OCI-LY1 (cell line): ENCODE results near the gene BTBD9.

Experiments used
- H2AFZ ChIP-seq: fragments of 200-600 bp; sonication (generic), shearing (Covaris generic); 2 replicates; pipeline ENCODE4 v1.6.0; 2014; ENCODE audit warnings: antibody characterized with exemption, mild to moderate bottlenecking, low read length
- H3F3A ChIP-seq: fragments of 200-600 bp; sonication (generic), shearing (Covaris generic); 2 replicates; pipeline ENCODE4 v1.6.0; 2014; ENCODE audit warnings: mild to moderate bottlenecking, antibody characterized with exemption, low read length, moderate library complexity; ENCODE audit not compliant: insufficient read depth
- H3K27ac ChIP-seq: fragments of 200-600 bp; sonication (generic); 2 replicates; pipeline ENCODE4 v1.5.1; 2014; ENCODE audit warnings: low read length, mixed run types, mild to moderate bottlenecking, low read depth; ENCODE audit not compliant: poor library complexity, severe bottlenecking
- H3K27me3 ChIP-seq: fragments of 200-600 bp; sonication (generic); 2 replicates; pipeline ENCODE4 v1.6.0; 2014; ENCODE audit warnings: antibody characterized with exemption, mild to moderate bottlenecking, low read length, moderate library complexity; ENCODE audit not compliant: insufficient read depth
- H3K36me3 ChIP-seq: fragments of 200-600 bp; sonication (generic); 2 replicates; pipeline ENCODE4 v1.6.1; 2014; ENCODE audit warnings: mild to moderate bottlenecking, antibody characterized with exemption, low read length, moderate library complexity, mixed read lengths; ENCODE audit not compliant: insufficient read depth
- H3K4me1 ChIP-seq: fragments of 200-600 bp; sonication (generic); 2 replicates; pipeline ENCODE4 v1.5.1; 2014; ENCODE audit warnings: mild to moderate bottlenecking, low read length, moderate library complexity; ENCODE audit not compliant: insufficient read depth, severe bottlenecking
- H3K4me2 ChIP-seq: fragments of 200-600 bp; sonication (generic), shearing (Covaris generic); 2 replicates; pipeline ENCODE4 v1.6.1; 2014; ENCODE audit warnings: low read length
- H3K4me3 ChIP-seq: fragments of 200-600 bp; sonication (generic); 2 replicates; pipeline ENCODE4 v1.5.1; 2014; ENCODE audit warnings: low read length, low read depth, mild to moderate bottlenecking, mixed read lengths; ENCODE audit not compliant: poor library complexity, severe bottlenecking
- H3K79me2 ChIP-seq: fragments of 200-600 bp; shearing (Covaris generic); 2 replicates; pipeline ENCODE4 v1.6.1; 2016; ENCODE audit warnings: mixed run types, low read length, mixed read lengths; ENCODE audit not compliant: insufficient read depth
- H3K9ac ChIP-seq: fragments of 200-600 bp; sonication (generic), shearing (Covaris generic); 2 replicates; pipeline ENCODE4 v1.6.1; 2014; ENCODE audit warnings: mild to moderate bottlenecking, low read length, mixed read lengths
- H3K9me2 ChIP-seq: fragments of 200-600 bp; sonication (generic), shearing (Covaris generic); 2 replicates; pipeline ENCODE4 v1.6.1; 2014; ENCODE audit warnings: low read depth, mild to moderate bottlenecking, low read length, mixed read lengths
- H3K9me3 ChIP-seq: fragments of 200-600 bp; shearing (Covaris generic); 2 replicates; pipeline ENCODE4 v1.6.1; 2014; ENCODE audit warnings: low read length, mixed read lengths
- H4K20me1 ChIP-seq: fragments of 200-600 bp; sonication (generic), shearing (Covaris generic); 2 replicates; pipeline ENCODE4 v1.6.0; 2016; ENCODE audit warnings: mild to moderate bottlenecking, low read length; ENCODE audit not compliant: insufficient read depth
- EZH2 ChIP-seq: fragments of 200-600 bp; sonication (generic), shearing (Covaris generic); IDR thresholded peaks from 2 replicates; pipeline ENCODE4 v1.8.0; 2017; ENCODE audit warnings: borderline replicate concordance, mixed run types, mild to moderate bottlenecking, antibody characterized with exemption, low read length, moderate library complexity, mixed read lengths
- TF ChIP-seq, protein P1 (sequence below): fragments of 200-600 bp; sonication (generic), shearing (Covaris generic); IDR thresholded peaks from 2 replicates; pipeline ENCODE4 v1.5.1; 2017; ENCODE audit warnings: mild to moderate bottlenecking, antibody characterized with exemption, low read length, moderate library complexity, mixed read lengths

Gene BTBD9

DNA sequence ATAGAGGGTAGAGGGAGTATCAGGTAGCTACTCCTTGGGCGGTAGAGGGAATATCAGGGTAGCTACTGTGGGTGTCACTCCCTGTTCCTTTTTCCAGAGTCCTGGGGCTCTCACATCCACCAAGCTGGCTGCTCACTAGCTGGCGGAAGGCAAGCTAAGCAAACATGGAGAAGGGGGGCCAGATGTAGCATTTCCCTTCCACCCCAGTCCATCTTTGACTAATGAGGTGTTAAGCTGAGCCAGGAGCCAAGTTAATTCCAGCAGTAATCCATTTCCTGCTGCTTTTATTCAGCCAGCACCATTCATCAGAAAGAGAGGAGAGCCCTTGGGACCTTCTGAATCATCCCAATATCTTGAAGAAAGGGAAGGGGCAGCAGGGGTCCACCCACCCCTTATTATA, 490.2 kb downstream of the BTBD9 start:
- H3K79me2 ChIP-seq, result no peaks in the 10 kb centered on the region
- H2AFZ ChIP-seq, result no peak overlapping the region
- peaks cover 17% of the 10 kb centered on the region for H3K4me1 ChIP-seq
- no peak for TF ChIP-seq EZH2
- TF ChIP-seq, protein P1, sequence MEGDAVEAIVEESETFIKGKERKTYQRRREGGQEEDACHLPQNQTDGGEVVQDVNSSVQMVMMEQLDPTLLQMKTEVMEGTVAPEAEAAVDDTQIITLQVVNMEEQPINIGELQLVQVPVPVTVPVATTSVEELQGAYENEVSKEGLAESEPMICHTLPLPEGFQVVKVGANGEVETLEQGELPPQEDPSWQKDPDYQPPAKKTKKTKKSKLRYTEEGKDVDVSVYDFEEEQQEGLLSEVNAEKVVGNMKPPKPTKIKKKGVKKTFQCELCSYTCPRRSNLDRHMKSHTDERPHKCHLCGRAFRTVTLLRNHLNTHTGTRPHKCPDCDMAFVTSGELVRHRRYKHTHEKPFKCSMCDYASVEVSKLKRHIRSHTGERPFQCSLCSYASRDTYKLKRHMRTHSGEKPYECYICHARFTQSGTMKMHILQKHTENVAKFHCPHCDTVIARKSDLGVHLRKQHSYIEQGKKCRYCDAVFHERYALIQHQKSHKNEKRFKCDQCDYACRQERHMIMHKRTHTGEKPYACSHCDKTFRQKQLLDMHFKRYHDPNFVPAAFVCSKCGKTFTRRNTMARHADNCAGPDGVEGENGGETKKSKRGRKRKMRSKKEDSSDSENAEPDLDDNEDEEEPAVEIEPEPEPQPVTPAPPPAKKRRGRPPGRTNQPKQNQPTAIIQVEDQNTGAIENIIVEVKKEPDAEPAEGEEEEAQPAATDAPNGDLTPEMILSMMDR, result no peak
- no peaks in the 10 kb centered on the region for H3K36me3 ChIP-seq
- no peaks in the 10 kb centered on the region for H4K20me1 ChIP-seq
- no peak overlapping the region for H3K4me2 ChIP-seq
- H3K9ac ChIP-seq, result no peak overlapping the region
- H3K27ac ChIP-seq, result no peak overlapping the region
- no peaks in the 10 kb centered on the region for H3K27me3 ChIP-seq
- H3K9me3 ChIP-seq, result no peaks in the 10 kb centered on the region
- no peaks in the 10 kb centered on the region for H3F3A ChIP-seq
- H3K4me3 ChIP-seq, result no peak overlapping the region
- H3K9me2 ChIP-seq, result no peaks in the 10 kb centered on the region

DNA sequence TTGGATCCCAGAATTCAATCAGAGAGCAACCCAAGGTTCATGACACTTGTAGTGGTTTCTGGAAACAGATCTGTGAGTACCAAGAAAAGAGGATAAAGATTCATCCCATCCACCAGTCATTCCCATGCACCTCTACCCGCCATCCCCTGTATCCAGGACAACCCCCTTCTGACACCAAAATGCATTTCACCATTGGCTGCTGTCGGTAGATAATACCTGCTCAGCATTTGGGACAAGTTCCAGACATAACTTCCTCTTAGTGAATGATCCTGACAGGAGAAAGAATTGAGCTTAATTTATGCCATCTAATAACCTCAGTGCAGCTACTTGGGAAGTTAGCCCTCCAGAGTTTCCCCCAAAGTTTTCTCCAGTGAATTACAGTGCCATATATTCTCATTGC, 491.1 kb downstream of the BTBD9 start:
- peaks cover 11% of the 10 kb centered on the region for H3K4me1 ChIP-seq
- H3F3A ChIP-seq, result no peaks in the 10 kb centered on the region
- no peaks in the 10 kb centered on the region for H3K79me2 ChIP-seq
- H3K9me2 ChIP-seq, result no peaks in the 10 kb centered on the region
- H3K4me3 ChIP-seq, result no peak overlapping the region
- H4K20me1 ChIP-seq, result no peaks in the 10 kb centered on the region
- TF ChIP-seq EZH2, result no peak
- TF ChIP-seq, protein P1, result no peak
- no peaks in the 10 kb centered on the region for H3K9me3 ChIP-seq
- H3K36me3 ChIP-seq, result no peaks in the 10 kb centered on the region
- no peaks in the 10 kb centered on the region for H3K27me3 ChIP-seq
- H3K4me2 ChIP-seq, result no peak overlapping the region
- no peak overlapping the region for H3K9ac ChIP-seq
- no peak overlapping the region for H3K27ac ChIP-seq
- H2AFZ ChIP-seq, result no peak overlapping the region

DNA sequence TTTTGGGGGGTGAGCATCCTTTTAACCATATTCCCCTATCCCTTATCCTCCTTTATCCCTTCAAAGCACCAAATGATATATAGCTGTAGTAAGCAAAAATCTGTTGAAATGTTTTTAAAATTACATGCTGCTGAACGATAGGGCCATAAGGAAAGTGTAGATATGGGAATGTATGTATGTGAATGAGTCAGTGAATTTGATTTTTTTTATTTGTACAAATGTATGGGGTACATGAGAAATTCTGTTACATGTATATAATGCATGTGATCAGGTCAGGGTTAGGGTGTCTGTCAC, 493.0 kb downstream of the BTBD9 start:
- H3K4me1 ChIP-seq, result no peaks in the 10 kb centered on the region
- H3K4me3 ChIP-seq, result no peak overlapping the region
- H3F3A ChIP-seq, result no peaks in the 10 kb centered on the region
- H3K79me2 ChIP-seq, result no peaks in the 10 kb centered on the region
- H3K9ac ChIP-seq, result no peak overlapping the region
- no peak overlapping the region for H2AFZ ChIP-seq
- TF ChIP-seq, protein P1, result no peak
- no peak for TF ChIP-seq EZH2
- no peak overlapping the region for H3K27ac ChIP-seq
- no peaks in the 10 kb centered on the region for H3K9me3 ChIP-seq
- no peaks in the 10 kb centered on the region for H3K27me3 ChIP-seq
- no peaks in the 10 kb centered on the region for H3K9me2 ChIP-seq
- no peaks in the 10 kb centered on the region for H4K20me1 ChIP-seq
- H3K36me3 ChIP-seq, result no peaks in the 10 kb centered on the region
- H3K4me2 ChIP-seq, result no peak overlapping the region
